H1 (cell line): ENCODE data around the gene DHCR24.

ENCODE experiments used
- EGR1 ChIP-seq: IDR thresholded peaks from 2 replicates; pipeline ENCODE4 v1.6.1; 2011; ENCODE audit warnings: low read depth, low read length, borderline replicate concordance
- EZH2 ChIP-seq: fragments of 200-600 bp; sonication (generic); IDR thresholded peaks from 2 replicates; pipeline ENCODE4 v1.7.1; 2012; ENCODE audit warnings: low read depth, mild to moderate bottlenecking, moderate library complexity, low read length, inconsistent platforms; ENCODE audit not compliant: severe bottlenecking
- HDAC6 ChIP-seq: IDR thresholded peaks from one replicate; pipeline ENCODE4 v1.7.1; 2012; ENCODE audit warnings: low read depth, mild to moderate bottlenecking, inconsistent platforms, low read length, moderate library complexity
- JUND ChIP-seq: IDR thresholded peaks from 2 replicates; pipeline ENCODE4 v1.6.1; 2011; ENCODE audit warnings: mild to moderate bottlenecking, improper control_type of control experiment, low read length
- RFX5 ChIP-seq: IDR thresholded peaks from 2 replicates; pipeline ENCODE4 v1.6.1; 2011; ENCODE audit warnings: low read depth, low read length, improper control_type of control experiment, borderline replicate concordance
- ZNF274 ChIP-seq: IDR thresholded peaks from 2 replicates; pipeline ENCODE4 v1.7.0; 2012; ENCODE audit warnings: low read length, borderline replicate concordance; ENCODE audit errors: extremely low read depth
- TF ChIP-seq, protein P1 (sequence below), 3 experiments: IDR thresholded peaks; 1 replicate in 2 of 3; 2 replicates in 1 of 3; pipeline versions ENCODE4 v1.5.1 to v1.6.1; 2011; ENCODE audit warnings: low read length in 3 of 3, mild to moderate bottlenecking in 3 of 3, inconsistent platforms in 2 of 3, low read depth in 1 of 3, moderate library complexity in 1 of 3; ENCODE audit not compliant: insufficient read depth in 1 of 3; ENCODE audit errors: control extremely low read depth in 1 of 3
- TF ChIP-seq, protein P2 (sequence below): IDR thresholded peaks from 2 replicates; pipeline ENCODE4 v1.6.1; 2012; ENCODE audit warnings: inconsistent platforms

DNA sequence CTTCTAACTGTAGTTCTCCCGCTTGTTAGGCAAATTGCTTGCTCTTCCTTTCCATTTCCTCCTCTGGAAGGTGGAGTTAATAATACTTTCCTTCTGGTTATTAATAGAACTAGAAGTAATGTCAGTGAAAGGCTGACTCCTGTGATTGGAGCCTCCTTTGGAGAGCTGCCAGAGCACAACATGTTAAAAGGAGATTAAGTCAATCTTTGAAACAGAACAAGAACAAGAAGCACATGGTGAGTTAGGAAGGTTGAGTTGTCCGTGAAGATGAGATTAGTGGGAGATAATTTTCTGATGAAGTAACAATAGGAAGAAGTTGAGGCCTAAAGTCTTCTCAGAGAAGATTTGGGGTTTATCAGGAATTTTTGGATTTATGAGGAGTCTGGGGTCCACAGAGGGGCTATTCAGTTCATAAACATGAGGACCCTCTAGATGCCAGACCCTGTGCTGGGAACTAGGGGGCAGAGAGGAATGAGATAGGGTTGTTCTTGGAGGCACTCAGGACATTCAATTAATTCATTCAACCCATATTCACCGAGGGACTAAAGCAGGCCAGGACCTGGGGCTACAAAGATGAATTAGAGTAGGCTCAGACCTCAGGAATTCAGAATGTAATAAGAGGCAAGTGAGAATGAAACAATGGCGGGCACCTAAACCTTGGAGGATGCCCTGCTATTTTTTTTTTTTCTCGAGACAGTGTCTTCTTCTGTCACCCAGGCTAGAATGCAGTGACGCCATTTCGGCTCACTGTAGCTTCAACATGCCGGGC lies 40.7 kb upstream of the DHCR24 start:
- TF ChIP-seq, protein P1, sequence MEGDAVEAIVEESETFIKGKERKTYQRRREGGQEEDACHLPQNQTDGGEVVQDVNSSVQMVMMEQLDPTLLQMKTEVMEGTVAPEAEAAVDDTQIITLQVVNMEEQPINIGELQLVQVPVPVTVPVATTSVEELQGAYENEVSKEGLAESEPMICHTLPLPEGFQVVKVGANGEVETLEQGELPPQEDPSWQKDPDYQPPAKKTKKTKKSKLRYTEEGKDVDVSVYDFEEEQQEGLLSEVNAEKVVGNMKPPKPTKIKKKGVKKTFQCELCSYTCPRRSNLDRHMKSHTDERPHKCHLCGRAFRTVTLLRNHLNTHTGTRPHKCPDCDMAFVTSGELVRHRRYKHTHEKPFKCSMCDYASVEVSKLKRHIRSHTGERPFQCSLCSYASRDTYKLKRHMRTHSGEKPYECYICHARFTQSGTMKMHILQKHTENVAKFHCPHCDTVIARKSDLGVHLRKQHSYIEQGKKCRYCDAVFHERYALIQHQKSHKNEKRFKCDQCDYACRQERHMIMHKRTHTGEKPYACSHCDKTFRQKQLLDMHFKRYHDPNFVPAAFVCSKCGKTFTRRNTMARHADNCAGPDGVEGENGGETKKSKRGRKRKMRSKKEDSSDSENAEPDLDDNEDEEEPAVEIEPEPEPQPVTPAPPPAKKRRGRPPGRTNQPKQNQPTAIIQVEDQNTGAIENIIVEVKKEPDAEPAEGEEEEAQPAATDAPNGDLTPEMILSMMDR (IDR thresholded peaks at IDR 0.05; ENCODE audit: control extremely low read depth in 1 of 3, insufficient read depth in 1 of 3, low read depth in 1 of 3, low read length in 3 of 3) = no peak
- TF ChIP-seq, protein P2, sequence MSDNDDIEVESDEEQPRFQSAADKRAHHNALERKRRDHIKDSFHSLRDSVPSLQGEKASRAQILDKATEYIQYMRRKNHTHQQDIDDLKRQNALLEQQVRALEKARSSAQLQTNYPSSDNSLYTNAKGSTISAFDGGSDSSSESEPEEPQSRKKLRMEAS = no peak
- TF ChIP-seq HDAC6 (no peak), ZNF274 (no peak), EGR1 (no peak), RFX5 (no peak), EZH2 (no peak), JUND (no peak)
